Nephron (organoid): ENCODE data around the gene HOXD10.

Experiments
- H3K27ac Mint-ChIP-seq, 3 experiments: 2 replicates each; pipeline ENCODE4 v1.8.0; 2020; ENCODE audit warnings: mixed read lengths in 3 of 3, mild to moderate bottlenecking in 2 of 3, moderate library complexity in 1 of 3
- H3K27me3 Mint-ChIP-seq: 2 replicates; pipeline ENCODE4 v1.8.0; 2021; ENCODE audit warnings: low read depth, mild to moderate bottlenecking, moderate library complexity, mixed read lengths
- H3K36me3 Mint-ChIP-seq: 2 replicates; pipeline ENCODE4 v1.8.0; 2020; ENCODE audit warnings: low read depth, mixed read lengths
- H3K4me1 Mint-ChIP-seq: 2 replicates; pipeline ENCODE4 v1.8.0; 2020; ENCODE audit warnings: mixed read lengths
- H3K4me3 Mint-ChIP-seq, 3 experiments: 2 replicates each; pipeline ENCODE4 v1.8.0; 2020; ENCODE audit warnings: mild to moderate bottlenecking in 3 of 3, mixed read lengths in 3 of 3, moderate library complexity in 2 of 3
- H3K9me3 Mint-ChIP-seq: 2 replicates; pipeline ENCODE4 v1.8.0; 2020; ENCODE audit warnings: mixed read lengths
- TF ChIP-seq, protein P1 (sequence below), 3 experiments: fragments of 200-600 bp; sonication (generic); IDR thresholded peaks; one replicate each; pipeline ENCODE4 v1.5.0; 2021; ENCODE audit warnings: antibody characterized with exemption in 3 of 3; ENCODE audit not compliant: unreplicated experiment in 3 of 3

Gene HOXD10

GRCh38 chr2:176122052-176122682, 5.6 kb downstream of the HOXD10 start:
- H3K4me1 Mint-ChIP-seq = peaks cover 52% of the 10 kb centered on the region
- TF ChIP-seq, protein P1, sequence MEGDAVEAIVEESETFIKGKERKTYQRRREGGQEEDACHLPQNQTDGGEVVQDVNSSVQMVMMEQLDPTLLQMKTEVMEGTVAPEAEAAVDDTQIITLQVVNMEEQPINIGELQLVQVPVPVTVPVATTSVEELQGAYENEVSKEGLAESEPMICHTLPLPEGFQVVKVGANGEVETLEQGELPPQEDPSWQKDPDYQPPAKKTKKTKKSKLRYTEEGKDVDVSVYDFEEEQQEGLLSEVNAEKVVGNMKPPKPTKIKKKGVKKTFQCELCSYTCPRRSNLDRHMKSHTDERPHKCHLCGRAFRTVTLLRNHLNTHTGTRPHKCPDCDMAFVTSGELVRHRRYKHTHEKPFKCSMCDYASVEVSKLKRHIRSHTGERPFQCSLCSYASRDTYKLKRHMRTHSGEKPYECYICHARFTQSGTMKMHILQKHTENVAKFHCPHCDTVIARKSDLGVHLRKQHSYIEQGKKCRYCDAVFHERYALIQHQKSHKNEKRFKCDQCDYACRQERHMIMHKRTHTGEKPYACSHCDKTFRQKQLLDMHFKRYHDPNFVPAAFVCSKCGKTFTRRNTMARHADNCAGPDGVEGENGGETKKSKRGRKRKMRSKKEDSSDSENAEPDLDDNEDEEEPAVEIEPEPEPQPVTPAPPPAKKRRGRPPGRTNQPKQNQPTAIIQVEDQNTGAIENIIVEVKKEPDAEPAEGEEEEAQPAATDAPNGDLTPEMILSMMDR (IDR thresholded peaks at IDR 0.05; ENCODE audit: unreplicated experiment in 3 of 3) = peak in 1 of 3 experiments; percentile 27
- peaks cover 57% of the 10 kb centered on the region for H3K36me3 Mint-ChIP-seq
- peak overlapping the region; percentile 99 for H3K27ac Mint-ChIP-seq
- no peaks in the 10 kb centered on the region for H3K9me3 Mint-ChIP-seq
- peaks cover 73% of the 10 kb centered on the region for H3K27me3 Mint-ChIP-seq
- H3K4me3 Mint-ChIP-seq = peak overlapping the region; percentile 78 to 97 (median 96)

GRCh38 chr2:176122683-176123410, 6.3 kb downstream of the HOXD10 start, which contains the start of gene HOXD9:
HOXD9 (plus strand) TSS chr2:176122719; CDS start chr2:176122769, 50 bp downstream.
- TF ChIP-seq, protein P1 (IDR thresholded peaks at IDR 0.05; ENCODE audit: unreplicated experiment in 3 of 3) = no peak
- Mint-ChIP-seq H3K27me3 (peaks cover 66% of the 10 kb centered on the region), H3K4me3 (peak within 1 kb of the TSS; percentile 91 to 97 (median 96)), H3K36me3 (peaks cover 54% of the 10 kb centered on the region), H3K4me1 (peaks cover 59% of the 10 kb centered on the region), H3K9me3 (no peaks in the 10 kb centered on the region), H3K27ac (peak within 1 kb of the TSS; percentile 99 to 100 (median 99))

GRCh38 chr2:176123411-176124109, 7.0 kb downstream of the HOXD10 start:
- Mint-ChIP-seq H3K4me1 (peaks cover 66% of the 10 kb centered on the region), H3K36me3 (peaks cover 47% of the 10 kb centered on the region), H3K27ac (peak overlapping the region; percentile 99 to 100 (median 99)), H3K27me3 (peaks cover 66% of the 10 kb centered on the region), H3K9me3 (no peaks in the 10 kb centered on the region), H3K4me3 (peak overlapping the region; percentile 91 to 95 (median 92))
- TF ChIP-seq, protein P1 (IDR thresholded peaks at IDR 0.05; ENCODE audit: unreplicated experiment in 3 of 3) = no peak

- H3K27me3 Mint-ChIP-seq = peaks cover 61% of the 10 kb centered on the region
- peak overlapping the region; percentile 91 to 95 (median 92) for H3K4me3 Mint-ChIP-seq
- TF ChIP-seq, protein P1 (IDR thresholded peaks at IDR 0.05; ENCODE audit: unreplicated experiment in 3 of 3) = no peak
- no peaks in the 10 kb centered on the region for H3K9me3 Mint-ChIP-seq
- peaks cover 41% of the 10 kb centered on the region for H3K36me3 Mint-ChIP-seq
- H3K4me1 Mint-ChIP-seq = peaks cover 66% of the 10 kb centered on the region
- H3K27ac Mint-ChIP-seq = peak overlapping the region; percentile 99 to 100 (median 99)
These were observed 7.8 kb downstream of the HOXD10 start for GRCh38 chr2:176124110-176124946.

GRCh38 chr2:176124947-176125771, 8.6 kb downstream of the HOXD10 start:
- Mint-ChIP-seq H3K27me3 (peaks cover 53% of the 10 kb centered on the region), H3K4me1 (peaks cover 60% of the 10 kb centered on the region), H3K4me3 (peak overlapping the region; percentile 91 to 95 (median 92)), H3K9me3 (no peaks in the 10 kb centered on the region), H3K27ac (peak overlapping the region; percentile 99 to 100 (median 99)), H3K36me3 (peaks cover 35% of the 10 kb centered on the region)
- TF ChIP-seq, protein P1 (IDR thresholded peaks at IDR 0.05; ENCODE audit: unreplicated experiment in 3 of 3) = no peak
